BLaER1 treated with 17β-estradiol and CSF1 and Interleukin-3, amounts not matched to agents 10 nM and 100 nM (cell line): ENCODE data around the gene UBE4B.

ENCODE experiments used
- H3K27ac ChIP-seq, 11 experiments: shearing (Covaris generic); formaldehyde crosslinking; 2 replicates each; pipeline ENCODE4 v1.8.1; 2022
- H3K27me3 ChIP-seq, 11 experiments: shearing (Covaris generic); formaldehyde crosslinking; 2 replicates each; pipeline ENCODE4 v1.8.1; 2022
- H3K36me3 ChIP-seq, 11 experiments: shearing (Covaris generic); formaldehyde crosslinking; 2 replicates each; pipeline ENCODE4 v1.8.1; 2022
- H3K4me1 ChIP-seq, 10 experiments: shearing (Covaris generic); formaldehyde crosslinking; 2 replicates each; pipeline ENCODE4 v1.8.1; 2022
- H3K4me2 ChIP-seq, 11 experiments: shearing (Covaris generic); formaldehyde crosslinking; 2 replicates each; pipeline ENCODE4 v1.8.1; 2022
- H3K4me3 ChIP-seq, 10 experiments: shearing (Covaris generic); formaldehyde crosslinking; 2 replicates each; pipeline ENCODE4 v1.8.1; 2022
- H3K9ac ChIP-seq, 11 experiments: shearing (Covaris generic); formaldehyde crosslinking; 2 replicates each; pipeline ENCODE4 v1.8.1; 2022
- H3K9me3 ChIP-seq, 11 experiments: shearing (Covaris generic); formaldehyde crosslinking; replicated peaks in 1 of 11; 2 replicates each; pipeline ENCODE4 v1.8.1; 2022
- H4K20me1 ChIP-seq, 11 experiments: shearing (Covaris generic); formaldehyde crosslinking; 2 replicates each; pipeline ENCODE4 v1.8.1; 2022
- Cebpa-rat ChIP-seq, 11 experiments: shearing (Covaris generic); IDR thresholded peaks; 2 replicates each; pipeline ENCODE4 v1.8.1; 2022

The UBE4B gene

DNA sequence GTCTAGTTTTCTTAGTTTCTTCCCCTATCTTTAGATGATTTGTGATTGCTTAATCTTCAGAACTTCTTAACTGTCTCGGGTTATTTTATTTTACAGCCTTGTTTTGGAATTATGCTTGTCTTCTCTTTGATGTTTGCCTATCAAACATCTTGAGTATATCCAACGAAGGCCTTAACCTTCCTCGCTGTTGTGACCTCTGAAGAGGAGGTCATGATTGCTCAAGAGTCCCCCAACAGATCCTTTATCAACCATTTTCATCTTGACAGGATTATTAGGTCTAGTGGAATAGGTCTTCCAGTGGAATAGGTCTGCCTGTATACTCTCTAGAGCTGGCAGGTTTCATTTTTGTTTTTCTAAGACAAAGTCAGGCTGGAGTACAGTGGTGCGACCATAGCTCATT is 45.7 kb downstream of the UBE4B start:
- Histone ChIP-seq H3K27ac (no peak overlapping the region), H4K20me1 (peaks cover 0 to 97% (median 26%) of the 10 kb centered on the region in 11 experiments; a peak in 16 of 22 replicates), H3K4me3 (no peak overlapping the region), H3K36me3 (peaks cover 34 to 84% (median 61%) of the 10 kb centered on the region in 11 experiments), H3K9me3 (peaks cover 0 to 9% (median 0%) of the 10 kb centered on the region in 11 experiments; a peak in 4 of 22 replicates), H3K9ac (no peak overlapping the region), H3K27me3 (peaks cover 0 to 9% (median 0%) of the 10 kb centered on the region in 11 experiments; a peak in 2 of 22 replicates), H3K4me2 (no peak overlapping the region), H3K4me1 (peaks cover 12 to 23% (median 18%) of the 10 kb centered on the region in 10 experiments; a peak in 19 of 20 replicates)
- TF ChIP-seq Cebpa-rat (IDR thresholded peaks at IDR 0.05): no peak

GRCh38 chr1:10080523-10080922 is 47.8 kb downstream of the UBE4B start:
- no peak overlapping the region for H3K4me2 ChIP-seq
- no peak overlapping the region for H3K4me3 ChIP-seq
- H3K9ac ChIP-seq: no peak overlapping the region
- peaks cover 0 to 3% (median 0%) of the 10 kb centered on the region in 10 experiments; a peak in 3 of 20 replicates for H3K4me1 ChIP-seq
- H3K36me3 ChIP-seq: peaks cover 32 to 95% (median 72%) of the 10 kb centered on the region in 11 experiments
- no peak overlapping the region for H3K27ac ChIP-seq
- peaks cover 0 to 2% (median 0%) of the 10 kb centered on the region in 11 experiments; a peak in 2 of 22 replicates for H3K27me3 ChIP-seq
- H4K20me1 ChIP-seq: peaks cover 0 to 96% (median 17%) of the 10 kb centered on the region in 11 experiments; a peak in 13 of 22 replicates
- TF ChIP-seq Cebpa-rat (IDR thresholded peaks at IDR 0.05): no peak
- peaks cover 0 to 9% (median 0%) of the 10 kb centered on the region in 11 experiments; a peak in 4 of 22 replicates for H3K9me3 ChIP-seq

DNA sequence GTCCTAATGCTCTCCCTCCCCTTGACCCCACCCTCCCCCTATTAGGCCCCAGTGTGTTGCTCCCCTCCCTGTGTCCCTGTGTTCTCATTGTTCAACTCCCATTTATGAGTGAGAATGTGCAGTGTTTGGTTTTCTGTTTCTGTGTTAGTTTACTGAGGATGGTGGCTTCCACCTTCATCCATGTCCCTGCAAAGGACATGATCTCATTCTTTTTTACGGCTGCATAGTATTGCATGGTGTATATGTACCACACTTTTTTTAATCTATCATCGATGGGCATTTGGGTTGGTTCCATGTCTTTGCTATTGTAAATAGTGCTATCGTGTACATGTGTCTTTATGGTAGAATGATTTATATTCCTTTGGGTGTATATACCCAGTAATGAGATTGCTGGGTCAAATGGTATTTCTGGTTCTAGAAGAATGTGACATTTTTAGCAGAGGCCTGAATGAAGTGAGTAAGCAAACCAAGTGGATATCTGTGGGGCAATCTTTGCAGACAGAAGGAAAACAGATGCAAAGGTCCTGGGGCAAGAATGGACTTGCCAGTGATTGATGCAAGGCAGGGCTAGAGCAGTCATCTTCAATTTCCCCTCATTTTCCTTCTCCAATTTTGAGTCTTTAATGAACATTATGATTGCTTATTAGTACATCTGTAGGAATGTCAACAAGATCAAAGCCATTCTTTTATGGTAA is 50.2 kb downstream of the UBE4B start:
- Histone ChIP-seq H3K9ac (no peak overlapping the region), H3K27me3 (no peaks in the 10 kb centered on the region), H3K4me2 (no peak overlapping the region), H3K4me3 (no peak overlapping the region), H3K4me1 (no peaks in the 10 kb centered on the region; a peak in 1 of 20 replicates), H4K20me1 (peaks cover 0 to 92% (median 20%) of the 10 kb centered on the region in 11 experiments; a peak in 13 of 22 replicates), H3K9me3 (peaks cover 0 to 9% (median 0%) of the 10 kb centered on the region in 11 experiments; a peak in 4 of 22 replicates), H3K27ac (no peak overlapping the region), H3K36me3 (peaks cover 24 to 88% (median 61%) of the 10 kb centered on the region in 11 experiments)
- no peak for TF ChIP-seq Cebpa-rat (IDR thresholded peaks at IDR 0.05)

GRCh38 chr1:10084045-10084444 is 51.3 kb downstream of the UBE4B start:
- H3K4me1 ChIP-seq: no peaks in the 10 kb centered on the region
- H4K20me1 ChIP-seq: peaks cover 0 to 92% (median 21%) of the 10 kb centered on the region in 11 experiments; a peak in 13 of 22 replicates
- H3K27ac ChIP-seq: no peak overlapping the region
- no peaks in the 10 kb centered on the region for H3K27me3 ChIP-seq
- H3K9me3 ChIP-seq: peaks cover 0 to 9% (median 0%) of the 10 kb centered on the region in 11 experiments; a peak in 4 of 22 replicates
- no peak overlapping the region for H3K4me3 ChIP-seq
- no peak for TF ChIP-seq Cebpa-rat (IDR thresholded peaks at IDR 0.05)
- peaks cover 19 to 85% (median 51%) of the 10 kb centered on the region in 11 experiments; a peak in 21 of 22 replicates for H3K36me3 ChIP-seq
- no peak overlapping the region for H3K9ac ChIP-seq
- H3K4me2 ChIP-seq: no peak overlapping the region

- no peak for TF ChIP-seq Cebpa-rat (IDR thresholded peaks at IDR 0.05)
- no peak overlapping the region for H3K27ac ChIP-seq
- no peaks in the 10 kb centered on the region for H3K27me3 ChIP-seq
- H3K9me3 ChIP-seq: peaks cover 0 to 6% (median 0%) of the 10 kb centered on the region in 11 experiments; a peak in 4 of 22 replicates
- no peak overlapping the region for H3K4me3 ChIP-seq
- no peak overlapping the region for H3K4me2 ChIP-seq
- H3K9ac ChIP-seq: no peak overlapping the region
- no peaks in the 10 kb centered on the region for H3K4me1 ChIP-seq
- H3K36me3 ChIP-seq: peaks cover 11 to 81% (median 43%) of the 10 kb centered on the region in 11 experiments; a peak in 21 of 22 replicates
- H4K20me1 ChIP-seq: peaks cover 0 to 92% (median 21%) of the 10 kb centered on the region in 11 experiments; a peak in 13 of 22 replicates
These were observed 52.3 kb downstream of the UBE4B start for GRCh38 chr1:10085076-10085475.

- TF ChIP-seq Cebpa-rat (IDR thresholded peaks at IDR 0.05): no peak
- Histone ChIP-seq H3K36me3 (peaks cover 3 to 77% (median 38%) of the 10 kb centered on the region in 11 experiments; a peak in 19 of 22 replicates), H3K4me1 (no peaks in the 10 kb centered on the region), H3K4me3 (no peak overlapping the region), H3K27me3 (no peaks in the 10 kb centered on the region), H3K4me2 (no peak overlapping the region), H3K9me3 (no peaks in the 10 kb centered on the region), H4K20me1 (peaks cover 0 to 86% (median 26%) of the 10 kb centered on the region in 11 experiments; a peak in 14 of 22 replicates), H3K27ac (no peak overlapping the region), H3K9ac (no peak overlapping the region)
These were observed 54.5 kb downstream of the UBE4B start for GRCh38 chr1:10087210-10087609.

DNA sequence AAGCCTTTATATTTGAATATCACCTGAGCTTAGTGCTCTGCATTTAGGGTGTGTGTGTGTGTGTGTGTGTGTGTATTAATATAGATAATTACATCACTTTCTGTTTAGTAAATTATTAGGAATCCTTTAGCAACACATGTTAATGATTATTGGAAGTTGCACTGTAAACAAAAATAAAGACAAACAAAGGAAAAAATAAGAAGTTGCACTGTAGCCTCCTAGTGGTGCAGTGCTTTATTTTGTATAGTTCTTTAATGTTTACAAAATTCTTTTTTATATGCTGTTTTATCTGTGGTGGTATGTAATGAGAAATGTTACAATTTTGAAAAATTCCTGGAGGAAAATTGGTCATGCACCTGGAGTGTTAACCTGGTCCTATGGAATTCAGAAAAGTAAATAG is 69.2 kb downstream of the UBE4B start:
- Histone ChIP-seq H3K4me2 (no peak overlapping the region), H3K27me3 (no peaks in the 10 kb centered on the region), H3K36me3 (peaks cover 74 to 99% (median 86%) of the 10 kb centered on the region in 11 experiments), H3K9ac (no peak overlapping the region), H3K9me3 (no peaks in the 10 kb centered on the region), H3K4me1 (0 out of 20 replicates have a peak, but pooled peaks cover 0 to under 1% (median 0%) of the 10 kb centered on the region in 10 experiments), H4K20me1 (peaks cover 0 to 5% (median 0%) of the 10 kb centered on the region in 11 experiments; a peak in 1 of 22 replicates), H3K4me3 (no peak overlapping the region), H3K27ac (no peak overlapping the region)
- no peak for TF ChIP-seq Cebpa-rat (IDR thresholded peaks at IDR 0.05)

DNA sequence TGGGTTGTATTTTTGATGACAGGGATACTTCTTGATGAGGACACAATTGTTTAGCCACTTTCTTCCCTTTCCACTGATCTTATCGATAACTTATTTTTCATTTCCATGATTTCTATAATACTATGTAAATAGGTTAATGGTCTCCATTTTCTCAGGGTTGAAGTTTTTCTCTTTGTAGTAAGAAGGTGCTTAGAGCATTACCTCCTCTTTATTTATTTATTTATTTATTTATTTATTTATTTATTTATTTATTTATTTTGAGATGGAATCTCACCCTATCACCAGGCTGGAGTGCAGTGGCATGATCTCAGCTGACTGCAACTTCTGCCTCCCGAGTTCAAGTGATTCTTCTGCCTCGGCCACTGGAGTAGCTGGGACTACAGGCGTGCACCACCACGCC is 70.4 kb downstream of the UBE4B start:
- Histone ChIP-seq H3K27me3 (no peaks in the 10 kb centered on the region), H3K36me3 (peaks cover 77 to 98% (median 87%) of the 10 kb centered on the region in 11 experiments), H4K20me1 (peaks cover 0 to 11% (median 0%) of the 10 kb centered on the region in 11 experiments; a peak in 3 of 22 replicates), H3K4me2 (no peak overlapping the region), H3K27ac (no peak overlapping the region), H3K9me3 (no peaks in the 10 kb centered on the region), H3K9ac (no peak overlapping the region), H3K4me1 (0 out of 20 replicates have a peak, but pooled peaks cover 0 to 8% (median 0%) of the 10 kb centered on the region in 10 experiments), H3K4me3 (no peak overlapping the region)
- TF ChIP-seq Cebpa-rat (IDR thresholded peaks at IDR 0.05): no peak

- Histone ChIP-seq H3K27me3 (no peaks in the 10 kb centered on the region), H3K9me3 (no peaks in the 10 kb centered on the region), H3K4me1 (0 out of 20 replicates have a peak, but pooled peaks cover 0 to 8% (median 0%) of the 10 kb centered on the region in 10 experiments), H3K36me3 (peaks cover 80 to 99% (median 94%) of the 10 kb centered on the region in 11 experiments), H4K20me1 (peaks cover 0 to 11% (median 0%) of the 10 kb centered on the region in 11 experiments; a peak in 3 of 22 replicates), H3K9ac (no peak overlapping the region), H3K4me2 (no peak overlapping the region), H3K4me3 (no peak overlapping the region), H3K27ac (no peak overlapping the region)
- TF ChIP-seq Cebpa-rat (IDR thresholded peaks at IDR 0.05): no peak
These were observed 72.1 kb downstream of the UBE4B start for GRCh38 chr1:10104834-10105233.
